Thyroid gland (tissue), 4 donors: ENCODE data around the gene ARPC2.

Experiments used
- CTCF ChIP-seq, 6 experiments: fragments of 200-600 bp in 3 of 6; fragments of 450-650 bp in 3 of 6; sonication (generic) in 3 of 6; IDR thresholded peaks; one replicate each; pipeline ENCODE4 v1.5.1; 2016 to 2019; ENCODE audit warnings: antibody characterized with exemption in 6 of 6, mild to moderate bottlenecking in 2 of 6, inconsistent platforms in 1 of 6, moderate library complexity in 1 of 6
- POLR2A ChIP-seq, 2 donors: fragments of 450-650 bp; IDR thresholded peaks; one replicate each; pipeline ENCODE4 v1.6.1; 2017; ENCODE audit warnings: antibody characterized with exemption in 2 of 2, mild to moderate bottlenecking in 2 of 2, moderate library complexity in 1 of 2

GRCh38 chr2:218271487-218271797 lies 54.5 kb downstream of the ARPC2 start:
- TF ChIP-seq POLR2A (IDR thresholded peaks at IDR 0.05) (no peak), CTCF (IDR thresholded peaks at IDR 0.05) (no peak)
